IPS-18c (cell line): ENCODE measurements around the gene CHMP1A.
"Not testable (repeated sequence)": the region's sequence is repeated elsewhere in the genome, so short reads cannot be mapped to it uniquely, and the experiment has no call there.

Experiments used
- H3K4me3 ChIP-seq: 2 replicates; pipeline ENCODE4 v1.7.0; 2013; ENCODE audit warnings: low read depth, mild to moderate bottlenecking, low read length, moderate library complexity; ENCODE audit not compliant: insufficient read depth
- H3K9me3 ChIP-seq: one replicate; pipeline ENCODE4 v1.6.1; 2013; ENCODE audit warnings: mild to moderate bottlenecking, low read length, moderate library complexity; ENCODE audit not compliant: control insufficient read depth, insufficient read depth

CHMP1A gene

DNA sequence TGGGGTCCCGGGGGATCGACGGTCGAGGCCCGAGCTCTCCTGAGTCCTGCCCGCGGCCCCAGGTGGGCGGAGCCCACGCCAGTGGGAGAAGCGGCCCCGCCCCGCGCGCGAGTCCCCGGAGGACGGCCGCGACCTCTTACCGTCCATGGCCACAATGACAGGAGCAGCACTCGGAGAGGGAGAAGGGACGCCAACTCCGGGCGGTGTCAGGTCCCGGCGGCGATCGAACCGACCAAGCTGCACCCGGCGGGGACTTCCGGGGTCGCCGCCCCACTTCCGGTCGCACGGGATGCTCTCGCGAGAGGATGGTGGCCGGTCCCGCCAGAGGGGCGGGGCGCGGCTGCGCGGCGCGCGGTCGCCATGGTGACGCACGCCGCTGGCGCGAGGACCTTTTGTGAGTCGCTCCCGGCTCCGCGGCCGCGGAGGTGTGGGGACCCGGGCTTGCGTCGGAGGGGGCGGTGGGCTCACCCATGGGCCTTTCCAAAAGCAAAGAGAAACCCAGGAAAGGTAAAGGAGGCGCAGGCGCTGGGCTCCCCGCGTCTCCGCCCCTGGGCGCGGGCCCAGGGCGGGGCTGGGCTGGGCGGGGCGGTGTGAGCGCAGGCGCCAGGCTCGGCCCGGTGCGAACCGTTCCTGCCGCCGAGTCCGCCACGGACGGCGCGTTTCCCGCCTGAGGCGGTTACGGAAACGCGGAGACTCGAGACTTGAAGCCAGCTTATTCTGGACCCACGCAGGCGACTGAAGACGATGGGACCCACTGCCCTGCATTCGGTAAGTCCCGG lies at the start of gene CHMP1A, which contains the start of gene SPATA33:
Gene CHMP1A (minus strand): TSS at position 267 of the 779 bp plus-strand sequence. CDS start 120 bp downstream, at position 147.
Gene SPATA33 (plus strand): TSS at position 395 of the 779 bp plus-strand sequence. CDS start 76 bp downstream, at position 471.
- no peaks in the 10 kb centered on the region for H3K9me3 ChIP-seq
- peak within 1 kb of the TSS; percentile 89 for H3K4me3 ChIP-seq

DNA sequence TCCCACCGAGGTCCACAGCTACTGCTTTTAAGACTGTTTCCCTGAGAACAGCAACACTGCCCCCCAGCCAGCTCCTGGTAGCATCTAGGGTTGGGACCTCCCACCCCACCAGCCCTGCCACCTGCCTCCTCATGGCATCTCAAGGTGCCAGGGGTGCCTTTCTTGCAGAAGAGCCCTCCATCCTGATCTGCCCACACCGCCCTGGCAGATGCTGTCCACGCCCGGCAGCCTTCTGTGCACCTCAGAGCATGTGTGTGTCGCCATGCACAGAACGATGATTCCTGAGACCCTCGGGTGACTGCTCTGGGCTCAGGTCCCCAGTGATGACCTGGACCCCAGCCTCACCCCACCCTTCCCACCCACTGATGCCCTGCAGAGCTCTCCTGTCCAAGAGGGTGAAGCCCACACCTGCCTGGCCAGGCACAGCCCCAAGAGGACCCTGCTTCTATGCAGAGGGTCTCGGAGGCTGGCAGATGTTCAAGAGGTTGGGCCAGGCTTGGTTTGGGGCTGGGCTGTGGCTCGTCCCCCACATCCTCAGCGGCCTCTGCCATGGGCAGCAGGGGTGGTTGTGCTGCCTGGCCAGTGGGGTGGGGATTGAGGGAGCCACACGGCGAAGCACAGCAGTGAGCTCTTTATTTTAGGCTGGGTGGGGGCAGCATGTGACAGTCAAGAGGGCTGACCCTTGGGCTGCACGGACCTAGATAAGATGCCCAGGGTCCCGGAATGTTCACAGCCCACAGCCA lies 49.2 kb upstream of the CHMP1A start:
- H3K9me3 ChIP-seq = no peaks in the 10 kb centered on the region
- no peak overlapping the region for H3K4me3 ChIP-seq

DNA sequence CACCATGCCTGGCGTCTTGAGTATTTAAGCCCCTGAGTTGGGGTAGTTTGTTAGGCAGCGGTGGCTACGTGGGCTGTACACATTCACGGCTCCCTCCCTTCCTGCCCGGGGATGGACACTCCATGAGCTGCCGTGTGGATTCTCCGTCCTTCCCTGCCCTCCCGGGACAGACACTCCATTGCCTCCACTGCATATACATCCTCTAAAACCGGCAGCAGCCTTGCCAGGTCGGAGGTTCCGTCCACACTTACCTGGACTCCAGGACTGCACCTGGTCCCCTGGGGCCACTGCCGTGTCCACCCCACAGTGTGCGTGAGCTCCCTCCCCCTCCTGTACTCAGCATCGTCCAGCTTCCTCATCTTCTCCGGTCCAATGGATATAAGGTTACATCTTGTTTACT lies 47.5 kb upstream of the CHMP1A start:
- Histone ChIP-seq H3K9me3 (no peaks in the 10 kb centered on the region), H3K4me3 (no peak overlapping the region)

DNA sequence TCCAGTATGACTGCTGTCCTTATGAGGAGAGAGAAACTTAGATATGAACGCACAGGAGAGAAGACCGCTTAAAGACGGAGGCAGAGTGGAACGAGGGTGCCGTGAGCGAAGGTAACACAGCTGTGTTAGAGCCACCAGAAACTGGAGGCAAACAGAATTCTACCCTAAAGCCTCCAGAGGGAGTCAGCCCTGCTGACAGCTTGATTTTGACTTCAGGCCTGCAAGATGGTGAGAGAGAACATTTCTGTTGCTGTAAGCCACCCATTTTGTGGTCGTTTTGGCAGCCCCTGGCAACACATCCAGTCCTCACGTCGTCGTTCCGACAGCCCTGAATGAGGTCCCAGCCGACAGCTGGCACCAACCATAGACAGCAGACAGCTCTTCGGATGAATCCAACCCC lies 46.8 kb upstream of the CHMP1A start:
- H3K9me3 ChIP-seq = no peaks in the 10 kb centered on the region
- H3K4me3 ChIP-seq = no peak overlapping the region

DNA sequence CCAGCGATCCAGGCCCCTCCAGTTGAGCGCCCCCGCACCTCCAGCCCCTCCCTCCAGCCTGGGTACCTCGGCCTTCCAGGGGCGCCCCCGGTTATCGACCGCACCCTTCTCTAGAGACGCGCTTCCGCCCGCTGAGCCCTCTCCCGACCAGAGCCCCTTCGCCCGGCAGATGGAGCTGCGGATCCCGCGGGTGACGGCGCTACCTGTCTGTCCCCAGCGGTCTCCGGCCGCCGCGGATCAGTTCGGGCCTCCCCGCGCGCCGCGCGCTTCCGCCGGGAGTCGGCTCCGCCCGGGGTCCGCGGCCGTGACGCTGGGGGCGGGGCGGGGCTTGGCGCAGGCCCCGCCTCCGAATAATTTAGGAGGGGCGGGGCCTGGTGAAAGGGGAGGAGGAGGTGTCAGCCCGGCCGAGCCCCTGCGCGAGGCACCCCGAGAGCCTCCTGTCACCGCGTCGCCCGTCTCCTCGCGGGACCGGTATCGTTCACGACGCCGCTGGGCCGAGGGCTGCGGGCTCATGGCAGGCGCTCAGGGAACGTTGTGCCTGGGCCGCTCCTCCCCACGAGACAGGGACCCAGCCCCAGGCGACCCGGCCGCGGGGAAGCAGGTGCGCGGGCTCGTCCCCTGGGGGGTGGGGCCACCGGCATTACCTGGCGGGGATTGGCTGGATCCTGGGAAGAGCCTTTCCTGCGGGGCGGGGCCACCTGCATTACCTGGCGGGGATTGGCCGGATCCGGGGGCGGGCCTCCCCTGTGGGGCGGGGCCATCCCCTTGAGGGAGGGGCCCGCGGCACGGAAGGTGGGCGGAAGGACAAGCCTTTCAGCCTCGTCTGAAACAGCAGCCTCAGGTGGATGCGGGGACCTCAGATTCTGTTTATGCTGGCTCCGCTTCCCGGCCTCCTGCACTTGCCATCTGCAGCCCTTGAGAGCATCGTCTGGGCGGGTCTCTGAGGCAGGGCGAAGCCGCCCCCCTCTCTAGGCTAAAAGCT lies 44.2 kb upstream of the CHMP1A start, which contains the start of gene SPATA2L:
Gene SPATA2L (minus strand): TSS at position 281 of the 982 bp plus-strand sequence. CDS start 473 bp downstream, outside the sequence.
- no peaks in the 10 kb centered on the region for H3K9me3 ChIP-seq
- H3K4me3 ChIP-seq = peak within 1 kb of the TSS; percentile 91

DNA sequence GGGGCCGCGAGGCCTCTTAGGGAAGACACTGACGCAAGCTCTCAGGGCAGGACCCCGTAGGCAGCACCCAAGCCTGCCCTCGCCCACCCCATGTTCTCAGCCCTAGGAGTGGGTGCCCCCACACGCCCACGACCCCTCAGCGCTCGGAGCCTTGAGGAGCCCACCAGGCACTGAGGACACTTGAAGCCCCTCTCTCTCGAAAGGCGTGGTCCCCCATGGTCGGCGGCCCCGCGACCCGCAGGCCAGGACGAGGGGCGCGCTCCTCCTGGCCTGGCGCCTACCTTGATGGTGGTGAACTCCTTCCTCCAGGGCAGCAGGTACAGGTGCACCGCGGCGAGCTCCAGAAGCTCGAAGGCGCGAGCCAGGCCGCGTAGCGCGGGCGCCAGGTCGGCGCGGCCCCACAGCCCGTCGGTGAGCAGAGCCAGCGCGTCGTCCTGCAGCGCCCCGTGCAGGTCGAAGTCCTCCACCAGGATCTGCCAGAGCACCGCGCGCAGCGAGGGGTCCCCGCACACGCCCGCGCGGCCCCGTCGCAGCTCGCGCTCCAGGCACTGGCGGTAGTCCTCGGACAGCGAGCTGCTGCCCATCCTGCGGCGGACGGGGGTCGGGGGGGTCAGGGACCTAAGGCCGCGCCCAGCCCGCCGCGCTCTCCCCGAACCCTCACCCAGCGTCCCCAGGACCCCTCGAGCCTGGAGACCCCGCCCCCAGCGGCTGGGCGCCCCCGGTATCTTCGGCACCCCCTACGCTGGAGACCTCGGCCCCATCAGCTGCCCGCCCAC lies 43.3 kb upstream of the CHMP1A start:
- peak overlapping the region; percentile 91 for H3K4me3 ChIP-seq

DNA sequence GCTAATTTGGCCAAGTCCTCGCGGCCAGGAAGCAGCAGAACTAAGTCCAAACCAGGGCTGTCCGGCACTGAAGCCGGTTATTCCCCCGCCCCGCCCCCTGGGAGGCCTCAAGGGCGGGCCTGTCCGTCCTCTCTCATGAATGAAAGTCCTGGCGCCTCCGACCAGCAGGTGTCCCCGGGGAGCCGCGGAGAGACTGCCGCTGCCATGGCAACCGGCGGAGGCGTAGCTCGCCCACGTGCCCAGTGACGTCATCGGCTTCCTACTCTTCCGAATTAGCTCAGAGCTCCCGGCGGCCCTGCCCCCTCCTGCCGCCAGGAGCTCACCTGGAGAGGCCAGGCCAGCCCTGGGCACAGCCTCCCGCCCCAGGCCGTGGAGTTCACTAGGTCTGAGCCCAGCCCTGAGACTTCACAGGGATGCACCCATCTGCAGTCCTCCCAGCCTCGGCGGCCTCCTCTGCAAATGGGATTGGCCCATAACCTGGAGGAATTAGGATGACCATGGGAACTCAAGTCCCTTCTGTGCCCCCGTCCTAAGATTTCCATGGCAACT lies 42.7 kb upstream of the CHMP1A start:
- Histone ChIP-seq H3K4me3 (peak overlapping the region; percentile 91), H3K9me3 (no peaks in the 10 kb centered on the region)

More for the DNA sequence above, 43.3 kb upstream of the CHMP1A start:
- no peaks in the 10 kb centered on the region for H3K9me3 ChIP-seq

DNA sequence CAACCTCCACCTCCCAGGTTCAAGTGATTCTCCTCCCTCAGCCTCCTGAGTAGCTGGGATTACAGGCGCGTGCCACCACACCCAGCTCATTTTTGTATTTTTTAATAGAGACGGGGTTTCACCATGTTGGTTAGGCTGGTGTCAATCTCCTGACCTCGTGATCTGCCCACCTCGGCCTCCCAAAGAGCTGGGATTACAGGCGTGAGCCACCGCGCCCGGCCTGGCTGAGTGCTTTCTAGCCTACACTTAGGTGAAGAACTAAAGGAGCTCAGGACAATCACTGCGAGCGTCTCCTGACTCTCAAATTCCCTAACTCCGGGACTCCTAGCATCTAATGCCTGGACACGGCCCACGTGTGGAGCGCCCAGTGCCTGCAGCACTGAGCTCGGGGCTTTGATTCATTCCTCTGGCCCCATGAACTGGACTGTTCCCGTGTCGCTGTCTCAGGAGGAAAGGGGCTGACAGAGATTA lies 42.2 kb upstream of the CHMP1A start:
- H3K4me3 ChIP-seq = peak overlapping the region; percentile 38
- H3K9me3 ChIP-seq = not testable (repeated sequence)

DNA sequence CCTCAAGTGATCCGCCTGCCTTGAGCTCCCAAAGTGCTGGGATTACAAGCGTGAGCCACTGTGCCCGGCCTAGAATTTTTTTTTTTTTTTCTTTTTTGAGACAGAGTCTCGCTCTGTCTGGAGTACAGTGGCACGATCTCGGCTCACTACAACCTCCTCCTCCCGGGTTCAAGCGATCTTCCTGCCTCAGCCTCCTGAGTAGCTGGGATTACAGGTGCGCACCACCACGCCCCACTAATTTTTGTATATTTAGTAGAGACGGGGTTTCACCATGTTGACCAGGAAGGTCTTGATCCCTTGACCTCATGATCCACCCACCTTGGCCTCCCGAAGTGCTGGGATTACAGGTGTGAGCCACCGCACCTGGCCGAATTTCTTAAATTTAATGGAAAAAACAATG lies 41.2 kb upstream of the CHMP1A start:
- H3K9me3 ChIP-seq = not testable (repeated sequence)

DNA sequence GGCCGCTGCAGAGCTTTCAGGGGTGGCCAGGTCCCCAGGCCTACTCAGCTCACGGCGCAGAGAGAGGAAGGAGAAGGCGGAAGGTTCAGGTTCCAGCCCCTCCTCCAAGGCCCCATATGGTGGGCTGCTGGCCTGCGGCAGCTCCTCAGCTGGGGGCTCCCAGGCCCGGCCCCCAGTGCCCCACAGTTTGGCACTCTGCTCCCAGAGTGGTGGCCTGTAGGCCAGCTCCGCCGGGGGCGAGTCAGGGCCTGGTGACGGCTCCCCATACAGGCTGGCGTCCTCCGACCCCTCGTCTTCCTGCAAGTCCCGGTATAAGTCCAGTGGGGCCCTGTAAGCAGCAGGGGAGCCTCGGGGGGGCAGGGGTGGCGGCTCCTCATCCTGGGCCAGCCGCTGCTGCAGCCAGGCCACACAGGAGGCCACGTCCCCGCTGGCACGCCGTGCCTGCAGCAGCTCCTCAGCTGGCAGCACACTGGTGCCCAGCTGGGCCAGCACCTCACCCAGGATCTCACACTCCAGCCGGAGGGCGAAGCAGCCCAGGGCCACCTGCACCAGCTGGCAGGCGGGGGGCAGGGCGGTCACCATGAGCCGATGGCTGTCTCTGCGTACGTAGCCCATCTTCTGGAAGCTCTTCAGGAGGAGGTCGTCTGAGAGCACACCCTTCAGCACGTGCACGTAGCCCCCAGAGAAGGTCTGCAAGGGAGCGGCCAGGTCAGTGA lies 40.3 kb upstream of the CHMP1A start:
- no peak overlapping the region for H3K4me3 ChIP-seq

More for the DNA sequence above, 41.2 kb upstream of the CHMP1A start:
- H3K4me3 ChIP-seq = not testable (repeated sequence)

DNA sequence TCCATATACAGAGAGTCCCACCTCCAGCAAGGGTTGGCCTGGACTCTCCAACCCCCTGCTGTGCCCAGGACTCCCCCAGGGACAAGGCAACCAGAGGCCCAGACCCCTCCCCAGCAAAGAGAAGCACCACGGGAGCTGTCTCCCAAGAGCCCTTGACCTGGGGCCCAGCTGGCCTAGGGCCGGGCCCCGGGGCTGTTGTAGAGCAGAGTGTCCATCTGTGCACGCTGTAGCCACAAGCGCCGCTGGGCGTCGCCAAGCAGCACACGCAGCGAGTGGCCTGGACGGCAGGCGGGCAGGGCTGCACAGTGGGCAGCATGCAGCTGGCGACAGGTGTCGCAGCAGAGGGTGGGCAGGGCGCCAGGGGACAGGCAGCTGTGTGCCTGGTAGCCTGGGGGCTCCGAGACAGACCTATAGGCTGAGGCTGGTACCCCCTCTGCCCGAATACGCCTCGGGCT lies 39.7 kb upstream of the CHMP1A start:
- H3K4me3 ChIP-seq = no peak overlapping the region
- H3K9me3 ChIP-seq = no peaks in the 10 kb centered on the region

More for the DNA sequence above, 40.3 kb upstream of the CHMP1A start:
- H3K9me3 ChIP-seq = no peaks in the 10 kb centered on the region

DNA sequence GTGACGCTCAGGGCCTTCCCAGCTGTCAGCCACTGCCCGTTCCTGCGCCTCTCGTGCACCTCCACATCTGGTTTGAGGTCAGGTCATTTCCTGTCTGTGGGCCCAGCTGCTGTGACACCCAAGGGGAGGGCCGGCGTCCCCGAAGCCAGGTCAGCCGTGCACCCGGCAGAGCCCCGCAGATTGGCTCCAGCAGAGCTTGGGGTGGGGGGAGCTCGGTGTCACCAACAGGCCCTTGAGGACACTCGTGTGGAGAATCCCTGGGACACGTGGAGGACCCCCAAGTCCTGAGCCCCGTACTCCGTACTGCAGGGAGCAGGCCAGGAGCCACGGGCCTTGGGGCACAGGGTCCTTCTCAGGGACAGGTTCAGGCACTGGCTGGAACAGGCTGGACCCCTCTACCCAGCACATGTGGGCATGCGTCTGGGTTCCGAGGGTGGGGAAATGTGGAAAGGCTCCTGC lies 39.2 kb upstream of the CHMP1A start:
- H3K9me3 ChIP-seq = no peaks in the 10 kb centered on the region

DNA sequence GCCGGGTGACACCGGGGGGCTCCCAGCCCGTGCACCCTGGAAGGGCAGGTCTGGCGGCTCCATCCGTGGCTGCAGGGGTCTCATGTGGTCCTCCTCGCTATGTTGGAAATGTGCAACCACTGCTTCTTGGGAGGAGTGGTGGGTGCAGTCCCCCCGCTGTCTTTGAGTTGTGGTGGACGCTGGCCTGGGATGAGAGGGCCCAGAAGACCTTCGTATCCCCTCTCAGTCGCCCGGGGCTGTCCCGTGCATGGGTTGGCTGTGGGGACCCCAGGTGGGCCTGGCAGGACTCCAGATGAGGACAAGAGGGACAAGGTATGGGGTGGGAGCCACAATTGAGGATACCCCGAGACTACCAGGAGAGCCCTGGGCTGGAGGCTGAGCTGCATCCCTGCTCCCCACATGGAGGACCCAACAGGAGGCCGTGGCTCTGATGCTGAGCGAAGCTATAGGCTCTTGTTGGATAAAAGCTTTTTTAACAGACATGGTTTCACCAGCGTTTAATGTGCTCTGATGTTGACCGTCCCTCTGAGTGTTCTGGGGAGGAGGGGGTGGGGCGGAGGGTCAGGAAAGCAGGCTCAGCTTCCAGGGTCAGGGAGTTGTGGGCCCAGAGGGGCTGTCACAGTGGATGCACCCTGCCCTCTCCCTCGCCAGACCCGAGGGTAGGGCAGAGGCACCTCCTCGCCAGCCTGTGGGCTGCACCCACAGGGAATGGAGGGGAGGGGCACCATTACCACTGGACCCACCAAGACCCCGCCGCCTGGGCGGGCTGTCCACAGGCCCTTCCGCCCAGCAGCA lies 38.6 kb upstream of the CHMP1A start:
- Histone ChIP-seq H3K4me3 (no peak overlapping the region), H3K9me3 (no peaks in the 10 kb centered on the region)

More for the DNA sequence above, 39.2 kb upstream of the CHMP1A start:
- no peak overlapping the region for H3K4me3 ChIP-seq

DNA sequence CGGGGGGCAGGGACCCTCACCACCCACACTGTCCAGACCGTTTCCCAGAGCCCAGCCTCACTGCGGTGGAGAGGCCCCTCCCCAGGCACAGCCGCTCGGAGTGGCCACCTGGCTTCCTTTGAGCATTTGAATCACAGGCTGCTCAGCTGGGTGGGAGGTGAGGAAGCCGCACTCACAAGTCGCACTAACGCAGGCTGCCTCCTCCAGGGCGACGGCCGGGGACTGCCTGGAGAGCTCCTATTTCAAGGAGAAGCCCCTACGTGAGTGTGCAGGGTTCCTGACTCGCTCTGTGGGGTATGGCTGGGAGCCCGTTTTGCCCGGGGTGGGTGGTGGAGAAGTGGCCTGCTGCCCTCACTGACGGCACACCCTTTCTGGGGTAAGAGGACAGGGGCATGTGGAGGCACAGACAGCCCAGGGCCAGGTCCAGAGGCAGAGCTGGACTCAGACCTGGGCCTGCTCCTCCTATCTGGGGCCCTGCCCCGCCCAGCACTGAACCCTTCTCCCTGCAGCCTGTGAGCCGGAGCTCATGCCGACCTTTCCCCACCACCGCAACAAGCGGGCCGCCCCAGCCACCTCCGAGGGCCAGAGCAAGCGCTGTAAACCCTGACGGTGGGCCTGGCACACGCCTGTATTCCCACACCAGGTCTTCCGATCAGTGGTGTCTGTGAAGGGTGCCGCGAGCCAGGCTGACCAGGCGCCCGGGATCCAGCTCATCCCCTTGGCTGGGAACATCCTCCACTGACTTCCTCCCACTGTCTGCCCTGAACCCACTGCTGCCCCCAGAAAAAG lies 37.8 kb upstream of the CHMP1A start:
- H3K9me3 ChIP-seq = no peaks in the 10 kb centered on the region

More for the DNA sequence above, 37.8 kb upstream of the CHMP1A start:
- H3K4me3 ChIP-seq = no peak overlapping the region
